HepG2 (cell line): ENCODE results near the gene SOWAHA. TPM values are rescaled to one million over a fixed set of nuclear protein-coding genes. Genes with fewer than 3 reads are reported as not detected.

Experiments used
- ELF1 ChIP-seq: sonication (generic); formaldehyde crosslinking; IDR thresholded peaks from 2 replicates; pipeline ENCODE4 v1.4.0; 2020; ENCODE audit warnings: missing genetic modification reagents
- PLSCR1 ChIP-seq: sonication (generic); formaldehyde crosslinking; IDR thresholded peaks from 2 replicates; pipeline ENCODE4 v1.5.0; 2020; ENCODE audit warnings: missing genetic modification reagents, mild to moderate bottlenecking, borderline replicate concordance
- SALL1 ChIP-seq: sonication (generic); formaldehyde crosslinking; IDR thresholded peaks from 2 replicates; pipeline ENCODE4 v1.8.0; 2022; ENCODE audit warnings: mild to moderate bottlenecking, missing genetic modification reagents
- TRAFD1 ChIP-seq: sonication (generic); formaldehyde crosslinking; IDR thresholded peaks from 2 replicates; pipeline ENCODE4 v1.5.1; 2020; ENCODE audit warnings: missing genetic modification reagents, mild to moderate bottlenecking, borderline replicate concordance
- ZC3H4 ChIP-seq: sonication (generic); formaldehyde crosslinking; IDR thresholded peaks from 2 replicates; pipeline ENCODE4 v1.4.0; 2020; ENCODE audit warnings: missing genetic modification reagents, borderline replicate concordance
- ZSCAN25 ChIP-seq: sonication (generic); formaldehyde crosslinking; IDR thresholded peaks from 2 replicates; pipeline ENCODE4 v1.8.0; 2022; ENCODE audit warnings: mild to moderate bottlenecking, missing genetic modification reagents
- polyA plus RNA-seq, 8 experiments: library from polyadenylated mRNA; depleted of rRNA in 3 of 8; stranded (reverse) in 7 of 8; unstranded in 1 of 8; fragments of >200 nt; fragmentation: Illumina TruSeq in 4 of 8; extraction: Trizol in 4 of 8; gene quantifications; 2 replicates each; pipeline versions ENCODE4 v1.2.1 to v1.2.3, GENCODE V29; 2011 to 2016; ENCODE audit warnings: low read depth in 4 of 8, missing spikeins in 1 of 8, mixed read lengths in 1 of 8; ENCODE audit not compliant: insufficient read depth in 1 of 8
- total RNA-seq, 5 experiments: library from RNA; depleted of rRNA; stranded (reverse); fragments of >200 nt; fragmentation: Illumina TruSeq; extraction: Trizol; gene quantifications; 2 replicates each; pipeline ENCODE4 v1.2.3, GENCODE V29; 2016; ENCODE audit warnings: low read depth in 1 of 5
- TF ChIP-seq, protein P1 (sequence below): sonication (generic); formaldehyde crosslinking; IDR thresholded peaks from 2 replicates; pipeline ENCODE4 v1.8.0; 2022; ENCODE audit warnings: missing genetic modification reagents, mild to moderate bottlenecking, moderate library complexity, borderline replicate concordance
- TF ChIP-seq, protein P2 (sequence below): sonication (generic); formaldehyde crosslinking; IDR thresholded peaks from 2 replicates; pipeline ENCODE4 v1.5.0; 2020; ENCODE audit warnings: mild to moderate bottlenecking, missing genetic modification reagents

SOWAHA gene
- total and polyA plus RNA-seq, 2 of the 13 experiments (the other 11 are each of a cell fraction or from before 2014, with no cell fraction given) = 0.95 to 1.9 TPM

GRCh38 chr5:132831095-132831860, 18.2 kb downstream of the SOWAHA start (continued):
- TF ChIP-seq PLSCR1 (0 out of 2 replicates have a peak, but pooled peaks have one; percentile 27), ELF1 (CRISPR knock-in tag) (0 out of 2 replicates have a peak, but pooled peaks have one; percentile 3), ZC3H4 (peak; percentile 60; the same call in 1 of the 2 replicates), SALL1 (CRISPR knock-in tag) (0 out of 2 replicates have a peak, but pooled peaks have one; percentile 15), ZSCAN25 (CRISPR knock-in tag) (no peak), TRAFD1 (CRISPR knock-in tag) (0 out of 2 replicates have a peak, but pooled peaks have one; percentile 43)
- TF ChIP-seq, protein P1, sequence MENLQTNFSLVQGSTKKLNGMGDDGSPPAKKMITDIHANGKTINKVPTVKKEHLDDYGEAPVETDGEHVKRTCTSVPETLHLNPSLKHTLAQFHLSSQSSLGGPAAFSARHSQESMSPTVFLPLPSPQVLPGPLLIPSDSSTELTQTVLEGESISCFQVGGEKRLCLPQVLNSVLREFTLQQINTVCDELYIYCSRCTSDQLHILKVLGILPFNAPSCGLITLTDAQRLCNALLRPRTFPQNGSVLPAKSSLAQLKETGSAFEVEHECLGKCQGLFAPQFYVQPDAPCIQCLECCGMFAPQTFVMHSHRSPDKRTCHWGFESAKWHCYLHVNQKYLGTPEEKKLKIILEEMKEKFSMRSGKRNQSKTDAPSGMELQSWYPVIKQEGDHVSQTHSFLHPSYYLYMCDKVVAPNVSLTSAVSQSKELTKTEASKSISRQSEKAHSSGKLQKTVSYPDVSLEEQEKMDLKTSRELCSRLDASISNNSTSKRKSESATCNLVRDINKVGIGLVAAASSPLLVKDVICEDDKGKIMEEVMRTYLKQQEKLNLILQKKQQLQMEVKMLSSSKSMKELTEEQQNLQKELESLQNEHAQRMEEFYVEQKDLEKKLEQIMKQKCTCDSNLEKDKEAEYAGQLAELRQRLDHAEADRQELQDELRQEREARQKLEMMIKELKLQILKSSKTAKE (CRISPR knock-in tag) = no peak
- TF ChIP-seq, protein P2, sequence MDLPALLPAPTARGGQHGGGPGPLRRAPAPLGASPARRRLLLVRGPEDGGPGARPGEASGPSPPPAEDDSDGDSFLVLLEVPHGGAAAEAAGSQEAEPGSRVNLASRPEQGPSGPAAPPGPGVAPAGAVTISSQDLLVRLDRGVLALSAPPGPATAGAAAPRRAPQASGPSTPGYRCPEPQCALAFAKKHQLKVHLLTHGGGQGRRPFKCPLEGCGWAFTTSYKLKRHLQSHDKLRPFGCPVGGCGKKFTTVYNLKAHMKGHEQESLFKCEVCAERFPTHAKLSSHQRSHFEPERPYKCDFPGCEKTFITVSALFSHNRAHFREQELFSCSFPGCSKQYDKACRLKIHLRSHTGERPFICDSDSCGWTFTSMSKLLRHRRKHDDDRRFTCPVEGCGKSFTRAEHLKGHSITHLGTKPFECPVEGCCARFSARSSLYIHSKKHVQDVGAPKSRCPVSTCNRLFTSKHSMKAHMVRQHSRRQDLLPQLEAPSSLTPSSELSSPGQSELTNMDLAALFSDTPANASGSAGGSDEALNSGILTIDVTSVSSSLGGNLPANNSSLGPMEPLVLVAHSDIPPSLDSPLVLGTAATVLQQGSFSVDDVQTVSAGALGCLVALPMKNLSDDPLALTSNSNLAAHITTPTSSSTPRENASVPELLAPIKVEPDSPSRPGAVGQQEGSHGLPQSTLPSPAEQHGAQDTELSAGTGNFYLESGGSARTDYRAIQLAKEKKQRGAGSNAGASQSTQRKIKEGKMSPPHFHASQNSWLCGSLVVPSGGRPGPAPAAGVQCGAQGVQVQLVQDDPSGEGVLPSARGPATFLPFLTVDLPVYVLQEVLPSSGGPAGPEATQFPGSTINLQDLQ (CRISPR knock-in tag) = 0 out of 2 replicates have a peak, but pooled peaks have one; percentile 10
